ENCODE measurements around the gene THOC5. TPM values are rescaled to one million over a fixed set of nuclear protein-coding genes. Genes with fewer than 3 reads are reported as not detected.
"Not testable (repeated sequence)": the region's sequence is repeated elsewhere in the genome, so short reads cannot be mapped to it uniquely, and the experiment has no call there.

Gene THOC5
- total RNA-seq, 3 donors from 2014 or later = 33.2 to 55.4 (median 48.0) TPM

DNA sequence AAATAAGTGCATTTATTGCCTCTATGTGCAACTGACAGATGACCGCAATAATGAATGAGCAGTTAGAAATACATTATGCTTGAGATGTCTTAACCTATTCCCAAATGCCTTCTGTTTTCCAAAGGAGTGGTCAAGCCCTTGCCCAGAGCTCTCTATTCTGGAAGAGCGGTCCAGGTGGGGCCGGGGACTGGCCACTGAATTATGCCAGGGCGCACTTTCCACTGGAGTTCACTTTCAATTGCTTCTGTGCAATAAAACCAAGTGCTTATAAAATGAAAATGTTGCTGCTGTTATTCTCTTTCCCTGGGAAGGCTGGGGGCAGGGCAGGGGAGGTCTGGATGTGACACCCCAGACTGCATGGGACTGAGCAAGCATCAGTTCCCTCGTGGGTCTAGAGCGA lies 62.5 kb downstream of the THOC5 start:
- H3K27me3 ChIP-seq = no peaks in the 10 kb centered on the region
- H3K36me3 ChIP-seq = no peaks in the 10 kb centered on the region
- intact Hi-C loops (cut with DNase I; ENCODE audit: low total_unique reads) = no loop called here
- no peak overlapping the region for H3K27ac ChIP-seq
- no peak overlapping the region for H3K4me3 ChIP-seq
- no peaks in the 10 kb centered on the region for H3K4me1 ChIP-seq
- no peaks in the 10 kb centered on the region for H3K9me3 ChIP-seq
- TF ChIP-seq, protein P1, sequence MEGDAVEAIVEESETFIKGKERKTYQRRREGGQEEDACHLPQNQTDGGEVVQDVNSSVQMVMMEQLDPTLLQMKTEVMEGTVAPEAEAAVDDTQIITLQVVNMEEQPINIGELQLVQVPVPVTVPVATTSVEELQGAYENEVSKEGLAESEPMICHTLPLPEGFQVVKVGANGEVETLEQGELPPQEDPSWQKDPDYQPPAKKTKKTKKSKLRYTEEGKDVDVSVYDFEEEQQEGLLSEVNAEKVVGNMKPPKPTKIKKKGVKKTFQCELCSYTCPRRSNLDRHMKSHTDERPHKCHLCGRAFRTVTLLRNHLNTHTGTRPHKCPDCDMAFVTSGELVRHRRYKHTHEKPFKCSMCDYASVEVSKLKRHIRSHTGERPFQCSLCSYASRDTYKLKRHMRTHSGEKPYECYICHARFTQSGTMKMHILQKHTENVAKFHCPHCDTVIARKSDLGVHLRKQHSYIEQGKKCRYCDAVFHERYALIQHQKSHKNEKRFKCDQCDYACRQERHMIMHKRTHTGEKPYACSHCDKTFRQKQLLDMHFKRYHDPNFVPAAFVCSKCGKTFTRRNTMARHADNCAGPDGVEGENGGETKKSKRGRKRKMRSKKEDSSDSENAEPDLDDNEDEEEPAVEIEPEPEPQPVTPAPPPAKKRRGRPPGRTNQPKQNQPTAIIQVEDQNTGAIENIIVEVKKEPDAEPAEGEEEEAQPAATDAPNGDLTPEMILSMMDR (IDR thresholded peaks at IDR 0.05) = no peak
- TF ChIP-seq POLR2AphosphoS5 (IDR thresholded peaks at IDR 0.05) (no peak), POLR2A (IDR thresholded peaks at IDR 0.05) (no peak)
- DNase-seq (ENCODE audit: low spot score in 2 of 2) = no peak

GRCh38 chr22:29489127-29489780 lies 64.3 kb downstream of the THOC5 start:
- H3K27ac ChIP-seq; H3K27me3 ChIP-seq; intact Hi-C loops (cut with DNase I; ENCODE audit: low total_unique reads); H3K36me3 ChIP-seq; H3K4me3 ChIP-seq; DNase-seq (ENCODE audit: low spot score in 2 of 2); H3K9me3 ChIP-seq; H3K4me1 ChIP-seq: not testable (repeated sequence)

- intact Hi-C loops (cut with DNase I; ENCODE audit: low total_unique reads) = no loop called here
- Histone ChIP-seq H3K27me3 (peaks cover 0 to 2% of the 10 kb centered on the region in 2 donors), H3K4me3 (no peak overlapping the region), H3K4me1 (no peaks in the 10 kb centered on the region), H3K9me3 (no peaks in the 10 kb centered on the region), H3K36me3 (no peaks in the 10 kb centered on the region), H3K27ac (no peak overlapping the region)
- no peak for DNase-seq (ENCODE audit: low spot score in 2 of 2)
- TF ChIP-seq POLR2AphosphoS5 (IDR thresholded peaks at IDR 0.05) = no peak
Observed at GRCh38 chr22:29487426-29487986, 66.1 kb downstream of the THOC5 start.

- DNase-seq (ENCODE audit: low spot score in 2 of 2) = no peak
- TF ChIP-seq POLR2A (IDR thresholded peaks at IDR 0.05) (no peak), POLR2AphosphoS5 (IDR thresholded peaks at IDR 0.05) (no peak)
- TF ChIP-seq, protein P1 (IDR thresholded peaks at IDR 0.05) = no peak
- Histone ChIP-seq H3K36me3 (no peaks in the 10 kb centered on the region), H3K9me3 (no peaks in the 10 kb centered on the region), H3K4me1 (peaks cover 0 to 5% of the 10 kb centered on the region in 2 donors), H3K4me3 (no peak overlapping the region), H3K27ac (no peak overlapping the region), H3K27me3 (peaks cover 5 to 22% of the 10 kb centered on the region in 2 donors)
- intact Hi-C loops (cut with DNase I; ENCODE audit: low total_unique reads) = no loop called here
Observed at GRCh38 chr22:29485448-29485847, 68.1 kb downstream of the THOC5 start.

DNA sequence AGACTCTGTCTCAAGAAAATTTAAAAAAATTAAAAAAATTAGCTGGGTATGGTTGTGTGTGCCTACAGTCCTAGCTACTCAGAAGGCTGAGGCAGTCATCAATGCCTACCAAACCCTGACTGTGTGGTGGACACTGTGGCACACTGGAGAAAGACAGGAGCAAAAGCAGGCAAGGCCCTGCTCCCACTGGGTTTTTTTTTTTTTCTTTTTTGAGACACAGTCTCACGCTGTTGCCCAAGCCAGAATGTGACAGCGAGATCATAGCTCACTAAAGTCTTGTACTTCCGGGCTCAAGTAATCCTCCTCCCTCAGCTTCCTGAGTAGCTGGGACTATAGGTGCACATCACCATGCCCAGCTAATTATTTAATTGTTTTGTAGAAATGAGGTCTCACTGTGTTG lies 68.9 kb downstream of the THOC5 start:
- Histone ChIP-seq H3K27ac (no peak overlapping the region), H3K9me3 (no peaks in the 10 kb centered on the region), H3K27me3 (peaks cover 12 to 30% of the 10 kb centered on the region in 2 donors), H3K36me3 (no peaks in the 10 kb centered on the region), H3K4me3 (no peak overlapping the region), H3K4me1 (peaks cover 0 to 6% of the 10 kb centered on the region in 2 donors)
- no peak for TF ChIP-seq POLR2AphosphoS5 (IDR thresholded peaks at IDR 0.05)
- TF ChIP-seq POLR2A (IDR thresholded peaks at IDR 0.05) = no peak
- TF ChIP-seq, protein P1 (IDR thresholded peaks at IDR 0.05) = no peak
- intact Hi-C loops (cut with DNase I; ENCODE audit: low total_unique reads) = no loop called here
- DNase-seq (ENCODE audit: low spot score in 2 of 2) = no peak

- Histone ChIP-seq H3K27ac (no peak overlapping the region), H3K9me3 (no peaks in the 10 kb centered on the region), H3K4me1 (peaks cover 0 to 6% of the 10 kb centered on the region in 2 donors), H3K27me3 (peaks cover 12 to 42% of the 10 kb centered on the region in 2 donors), H3K4me3 (no peak overlapping the region), H3K36me3 (no peaks in the 10 kb centered on the region)
- no peak for DNase-seq (ENCODE audit: low spot score in 2 of 2)
- TF ChIP-seq POLR2AphosphoS5 (IDR thresholded peaks at IDR 0.05) (no peak), POLR2A (IDR thresholded peaks at IDR 0.05) (no peak)
- TF ChIP-seq, protein P1 (IDR thresholded peaks at IDR 0.05) = no peak
- intact Hi-C loops (cut with DNase I; ENCODE audit: low total_unique reads) = no loop called here
Observed at GRCh38 chr22:29483254-29483653, 70.3 kb downstream of the THOC5 start.

Data from breast epithelium (tissue), 4 donors.